ENCODE measurements around the gene OR10A3.

DNA sequence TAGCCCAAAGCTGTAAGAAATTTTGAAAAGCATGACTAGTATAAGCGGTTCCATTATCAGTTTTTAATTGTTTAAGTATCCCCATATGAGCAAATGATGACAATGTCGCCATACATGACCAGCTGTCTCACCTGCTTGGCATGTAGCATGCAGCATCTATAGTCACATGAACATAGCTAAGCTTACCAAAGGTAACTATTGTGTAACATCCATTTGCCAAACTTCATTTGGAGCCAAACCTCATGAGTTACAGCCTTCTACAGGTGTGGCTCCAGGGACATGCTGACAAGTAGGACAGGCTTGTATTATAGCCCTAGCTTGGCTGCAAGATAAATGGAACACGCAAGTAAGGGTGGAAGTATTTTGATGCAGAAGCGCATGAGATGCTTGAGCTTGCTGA is 40.8 kb downstream of the OR10A3 start:
- no peak for TF ChIP-seq POLR2AphosphoS5 (IDR thresholded peaks at IDR 0.05)
- TF ChIP-seq, protein P1, sequence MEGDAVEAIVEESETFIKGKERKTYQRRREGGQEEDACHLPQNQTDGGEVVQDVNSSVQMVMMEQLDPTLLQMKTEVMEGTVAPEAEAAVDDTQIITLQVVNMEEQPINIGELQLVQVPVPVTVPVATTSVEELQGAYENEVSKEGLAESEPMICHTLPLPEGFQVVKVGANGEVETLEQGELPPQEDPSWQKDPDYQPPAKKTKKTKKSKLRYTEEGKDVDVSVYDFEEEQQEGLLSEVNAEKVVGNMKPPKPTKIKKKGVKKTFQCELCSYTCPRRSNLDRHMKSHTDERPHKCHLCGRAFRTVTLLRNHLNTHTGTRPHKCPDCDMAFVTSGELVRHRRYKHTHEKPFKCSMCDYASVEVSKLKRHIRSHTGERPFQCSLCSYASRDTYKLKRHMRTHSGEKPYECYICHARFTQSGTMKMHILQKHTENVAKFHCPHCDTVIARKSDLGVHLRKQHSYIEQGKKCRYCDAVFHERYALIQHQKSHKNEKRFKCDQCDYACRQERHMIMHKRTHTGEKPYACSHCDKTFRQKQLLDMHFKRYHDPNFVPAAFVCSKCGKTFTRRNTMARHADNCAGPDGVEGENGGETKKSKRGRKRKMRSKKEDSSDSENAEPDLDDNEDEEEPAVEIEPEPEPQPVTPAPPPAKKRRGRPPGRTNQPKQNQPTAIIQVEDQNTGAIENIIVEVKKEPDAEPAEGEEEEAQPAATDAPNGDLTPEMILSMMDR (IDR thresholded peaks at IDR 0.05), result no peak
- no peak for TF ChIP-seq POLR2A (IDR thresholded peaks at IDR 0.05)

Measured in breast epithelium (tissue), 3 donors.